ENCODE measurements around the gene RPS6KA5. TPM values are rescaled to one million over a fixed set of nuclear protein-coding genes. Genes with fewer than 3 reads are reported as not detected.

RPS6KA5 gene
- total RNA-seq, 1 experiment from 2014 or later = 8.6 TPM

GRCh38 chr14:90986510-90986909 lies 73.9 kb downstream of the RPS6KA5 start:
- Histone ChIP-seq H3K36me3 (ENCODE audit: low read depth, low read length) (no peaks in the 10 kb centered on the region), H3K4me3 (ENCODE audit: low read length) (no peak overlapping the region), H2AFZ (ENCODE audit: low read length) (no peak overlapping the region), H3K4me1 (ENCODE audit: insufficient read depth, low read length) (peaks cover 13% of the 10 kb centered on the region), H3K27me3 (ENCODE audit: low read length) (no peaks in the 10 kb centered on the region), H4K20me1 (ENCODE audit: low read length) (no peaks in the 10 kb centered on the region), H3K27ac (ENCODE audit: low read length) (no peak overlapping the region), H3K9me3 (ENCODE audit: low read length) (no peaks in the 10 kb centered on the region), H3F3A (ENCODE audit: low read length, unreplicated experiment) (no peaks in the 10 kb centered on the region), H3K4me2 (ENCODE audit: low read length) (0 out of 2 replicates have a peak overlapping the region, but pooled peaks have one; percentile 5), H3K79me2 (ENCODE audit: low read length) (no peaks in the 10 kb centered on the region), H3K9me2 (replicated peaks; ENCODE audit: low read length) (no peaks in the 10 kb centered on the region), H3K9ac (ENCODE audit: low read length) (no peak overlapping the region)
- BruUV-seq (replicated peaks) = no TSS peak
- TF ChIP-seq EZH2 (IDR thresholded peaks at IDR 0.05; ENCODE audit: low read length, unreplicated experiment) (no peak), EZH2phosphoT487 (IDR thresholded peaks at IDR 0.05; ENCODE audit: borderline replicate concordance, low read length) (no peak)
- TF ChIP-seq, protein P1, sequence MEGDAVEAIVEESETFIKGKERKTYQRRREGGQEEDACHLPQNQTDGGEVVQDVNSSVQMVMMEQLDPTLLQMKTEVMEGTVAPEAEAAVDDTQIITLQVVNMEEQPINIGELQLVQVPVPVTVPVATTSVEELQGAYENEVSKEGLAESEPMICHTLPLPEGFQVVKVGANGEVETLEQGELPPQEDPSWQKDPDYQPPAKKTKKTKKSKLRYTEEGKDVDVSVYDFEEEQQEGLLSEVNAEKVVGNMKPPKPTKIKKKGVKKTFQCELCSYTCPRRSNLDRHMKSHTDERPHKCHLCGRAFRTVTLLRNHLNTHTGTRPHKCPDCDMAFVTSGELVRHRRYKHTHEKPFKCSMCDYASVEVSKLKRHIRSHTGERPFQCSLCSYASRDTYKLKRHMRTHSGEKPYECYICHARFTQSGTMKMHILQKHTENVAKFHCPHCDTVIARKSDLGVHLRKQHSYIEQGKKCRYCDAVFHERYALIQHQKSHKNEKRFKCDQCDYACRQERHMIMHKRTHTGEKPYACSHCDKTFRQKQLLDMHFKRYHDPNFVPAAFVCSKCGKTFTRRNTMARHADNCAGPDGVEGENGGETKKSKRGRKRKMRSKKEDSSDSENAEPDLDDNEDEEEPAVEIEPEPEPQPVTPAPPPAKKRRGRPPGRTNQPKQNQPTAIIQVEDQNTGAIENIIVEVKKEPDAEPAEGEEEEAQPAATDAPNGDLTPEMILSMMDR (conservative IDR thresholded peaks at IDR 0.05; ENCODE audit: low read depth, low read length) = no peak
- intact Hi-C loops (cut with micrococcal nuclease) = no loop called here
- POLR2A ChIA-PET (ENCODE audit: unreplicated experiment) = no interaction called here
- peak; percentile 37 for DNase-seq
- peak; percentile 66 for ATAC-seq
- CTCF ChIA-PET = no interaction called here

DNA sequence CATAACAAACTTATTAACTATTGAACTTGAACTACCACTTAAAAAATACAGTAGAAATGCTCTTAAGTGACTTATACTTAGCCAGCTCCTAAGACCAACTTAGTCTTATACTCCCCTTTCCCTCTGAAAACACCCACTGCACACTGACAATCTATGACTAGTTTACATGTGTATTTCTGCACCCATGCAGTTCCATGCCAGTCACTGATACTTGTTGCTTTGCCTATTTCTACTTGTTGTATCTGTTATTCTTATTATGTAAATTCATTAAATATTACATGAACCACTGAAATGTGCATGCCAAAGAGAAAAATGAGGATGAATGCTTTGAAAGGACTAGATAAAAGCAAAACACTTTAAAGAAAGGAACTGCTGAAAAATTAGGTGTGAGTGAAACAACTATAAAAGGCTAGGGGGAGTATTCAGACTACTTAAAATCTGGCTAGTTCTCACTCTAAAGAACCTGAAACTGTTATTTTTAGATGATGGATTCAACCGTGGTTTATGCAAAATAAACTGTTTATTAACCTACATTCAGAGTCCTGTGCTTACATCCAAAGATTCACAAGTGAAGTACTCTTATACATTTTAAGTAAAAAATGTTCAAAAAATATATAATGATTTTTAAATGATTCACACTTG lies 74.7 kb downstream of the RPS6KA5 start:
- Histone ChIP-seq H3K79me2 (ENCODE audit: low read length) (no peaks in the 10 kb centered on the region), H3K36me3 (ENCODE audit: low read depth, low read length) (no peaks in the 10 kb centered on the region), H3K27ac (ENCODE audit: low read length) (no peak overlapping the region), H3K9ac (ENCODE audit: low read length) (no peak overlapping the region), H3K9me3 (ENCODE audit: low read length) (no peaks in the 10 kb centered on the region), H3K4me3 (ENCODE audit: low read length) (no peak overlapping the region), H3K4me2 (ENCODE audit: low read length) (no peak overlapping the region), H3K4me1 (ENCODE audit: insufficient read depth, low read length) (peaks cover 13% of the 10 kb centered on the region), H4K20me1 (ENCODE audit: low read length) (no peaks in the 10 kb centered on the region), H3K9me2 (replicated peaks; ENCODE audit: low read length) (no peaks in the 10 kb centered on the region), H3F3A (ENCODE audit: low read length, unreplicated experiment) (no peaks in the 10 kb centered on the region), H2AFZ (ENCODE audit: low read length) (no peak overlapping the region), H3K27me3 (ENCODE audit: low read length) (no peaks in the 10 kb centered on the region)
- intact Hi-C loops (cut with micrococcal nuclease) = no loop called here
- ChIA-PET CTCF (no interaction called here), POLR2A (ENCODE audit: unreplicated experiment) (no interaction called here)
- TF ChIP-seq EZH2 (IDR thresholded peaks at IDR 0.05; ENCODE audit: low read length, unreplicated experiment) (no peak), EZH2phosphoT487 (IDR thresholded peaks at IDR 0.05; ENCODE audit: borderline replicate concordance, low read length) (no peak)
- TF ChIP-seq, protein P1 (conservative IDR thresholded peaks at IDR 0.05; ENCODE audit: low read depth, low read length) = no peak
- DNase-seq = no peak
- ATAC-seq = no peak
- no TSS peak for BruUV-seq (replicated peaks)

DNA sequence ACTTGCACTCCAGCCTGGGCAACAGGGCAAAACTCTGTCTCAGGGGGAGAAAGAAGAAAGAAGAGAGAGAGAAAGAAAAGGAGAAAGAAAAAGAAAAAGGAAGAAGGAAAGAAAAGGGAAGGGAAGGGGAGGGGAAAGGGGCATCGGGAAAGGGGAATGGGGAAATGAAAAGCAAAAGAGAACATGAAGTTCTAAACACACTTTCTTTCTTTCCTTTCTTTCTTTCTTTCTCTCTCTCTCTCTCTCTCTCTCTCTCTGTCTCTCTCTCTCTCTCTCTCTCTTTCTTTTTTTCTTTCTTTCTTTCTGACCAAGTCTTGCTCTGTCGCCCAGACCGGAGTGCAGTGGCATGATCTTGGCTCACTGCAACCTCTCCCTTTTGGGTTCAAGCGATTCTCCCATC lies 76.9 kb downstream of the RPS6KA5 start:
- no peaks in the 10 kb centered on the region for H3K36me3 ChIP-seq (ENCODE audit: low read depth, low read length)
- H3K79me2 ChIP-seq (ENCODE audit: low read length) = no peaks in the 10 kb centered on the region
- H3K4me1 ChIP-seq (ENCODE audit: insufficient read depth, low read length) = peaks cover 13% of the 10 kb centered on the region
- no TSS peak for BruUV-seq (replicated peaks)
- intact Hi-C loops (cut with micrococcal nuclease) = no loop called here
- H3K9me2 ChIP-seq (replicated peaks; ENCODE audit: low read length) = no peaks in the 10 kb centered on the region
- no peaks in the 10 kb centered on the region for H3K27me3 ChIP-seq (ENCODE audit: low read length)
- H3F3A ChIP-seq (ENCODE audit: low read length, unreplicated experiment) = no peaks in the 10 kb centered on the region
- no peak for DNase-seq
- no peak for ATAC-seq
- no peak overlapping the region for H3K9ac ChIP-seq (ENCODE audit: low read length)
- TF ChIP-seq EZH2 (IDR thresholded peaks at IDR 0.05; ENCODE audit: low read length, unreplicated experiment) (no peak), EZH2phosphoT487 (IDR thresholded peaks at IDR 0.05; ENCODE audit: borderline replicate concordance, low read length) (no peak)
- TF ChIP-seq, protein P1 (conservative IDR thresholded peaks at IDR 0.05; ENCODE audit: low read depth, low read length) = no peak
- CTCF ChIA-PET = no interaction called here
- no peaks in the 10 kb centered on the region for H3K9me3 ChIP-seq (ENCODE audit: low read length)
- POLR2A ChIA-PET (ENCODE audit: unreplicated experiment) = no interaction called here
- H4K20me1 ChIP-seq (ENCODE audit: low read length) = no peaks in the 10 kb centered on the region
- H3K4me2 ChIP-seq (ENCODE audit: low read length) = no peak overlapping the region
- H3K27ac ChIP-seq (ENCODE audit: low read length) = no peak overlapping the region
- no peak overlapping the region for H3K4me3 ChIP-seq (ENCODE audit: low read length)
- no peak overlapping the region for H2AFZ ChIP-seq (ENCODE audit: low read length)

All from PC-3 (cell line).